HEK293 (cell line): ENCODE measurements around the gene DACT2.

ENCODE experiments used
- CTCF ChIA-PET: fragments of 350-600 bp; formaldehyde crosslinking; extraction: SDS; loops from one replicate; lab custom pipeline; 2021; ENCODE audit warnings: antibody characterized with exemption; lab: Yijun Ruan, JAX
- POLR2A ChIA-PET: fragments of 300-600 bp; formaldehyde crosslinking; extraction: SDS; loops from one replicate; lab custom pipeline; 2020; ENCODE audit warnings: antibody characterized with exemption, inconsistent platforms; lab: Yijun Ruan, JAX
- H3K27ac ChIP-seq: fragments of 200-500 bp; sonication (Bioruptor generic); 2 replicates; pipeline ENCODE4 v1.5.1; 2014; ENCODE audit warnings: low read depth, low read length, control low read depth, inconsistent platforms; ENCODE audit errors: extremely low read depth
- H3K36me3 ChIP-seq, 2 experiments: fragments of 200-500 bp in 1 of 2; sonication (Bioruptor generic) in 1 of 2; 1 replicate in 1 of 2; 2 replicates in 1 of 2; pipeline ENCODE4 v1.5.1; 2014 to 2017; ENCODE audit warnings: inconsistent platforms in 2 of 2, low read length in 2 of 2; ENCODE audit not compliant: control insufficient read depth in 2 of 2, insufficient read depth in 1 of 2
- H3K4me1 ChIP-seq: fragments of 200-500 bp; sonication (Bioruptor generic); 2 replicates; pipeline ENCODE4 v1.5.1; 2014; ENCODE audit warnings: mild to moderate bottlenecking, low read length, inconsistent platforms; ENCODE audit not compliant: control insufficient read depth, insufficient read depth
- H3K4me3 ChIP-seq: 2 replicates; pipeline ENCODE4 v1.5.1; 2011; ENCODE audit warnings: low read depth, mild to moderate bottlenecking, control low read depth, low read length, moderate library complexity
- H3K9me3 ChIP-seq: fragments of 200-500 bp; sonication (Bioruptor generic); 2 replicates; pipeline ENCODE4 v1.5.1; 2014; ENCODE audit warnings: low read depth, low read length, inconsistent platforms; ENCODE audit not compliant: control insufficient read depth, insufficient read depth
- HIC1 ChIP-seq: fragments of 450-650 bp; formaldehyde crosslinking; IDR thresholded peaks from 2 replicates; pipeline ENCODE4 v1.5.1; 2016; ENCODE audit warnings: missing biosample characterization, missing genetic modification characterization
- PRDM4 ChIP-seq: fragments of 450-650 bp; formaldehyde crosslinking; IDR thresholded peaks from 2 replicates; pipeline ENCODE4 v1.5.1; 2017; ENCODE audit warnings: missing biosample characterization, missing genetic modification characterization
- REPIN1 ChIP-seq: fragments of 450-650 bp; formaldehyde crosslinking; IDR thresholded peaks from 2 replicates; pipeline ENCODE4 v1.5.1; 2017; ENCODE audit warnings: missing biosample characterization, missing genetic modification characterization, low read depth
- TSHZ1 ChIP-seq: fragments of 450-650 bp; formaldehyde crosslinking; IDR thresholded peaks from 2 replicates; pipeline ENCODE4 v1.5.1; 2016; ENCODE audit warnings: missing biosample characterization, missing genetic modification characterization, borderline replicate concordance
- WT1 ChIP-seq: fragments of 450-650 bp; formaldehyde crosslinking; IDR thresholded peaks from 2 replicates; pipeline ENCODE4 v1.5.1; 2016; ENCODE audit warnings: missing biosample characterization, missing genetic modification characterization
- ZFHX2 ChIP-seq: fragments of 450-650 bp; formaldehyde crosslinking; conservative IDR thresholded peaks from 2 replicates; pipeline ENCODE4 v1.5.1; 2016; ENCODE audit warnings: missing biosample characterization, missing genetic modification characterization
- ZNF169 ChIP-seq: fragments of 450-650 bp; formaldehyde crosslinking; IDR thresholded peaks from 2 replicates; pipeline ENCODE4 v1.5.1; 2016; ENCODE audit warnings: missing biosample characterization, missing genetic modification characterization
- ZNF18 ChIP-seq: fragments of 450-650 bp; formaldehyde crosslinking; IDR thresholded peaks from 2 replicates; pipeline ENCODE4 v1.5.1; 2016; ENCODE audit warnings: missing biosample characterization, missing genetic modification characterization
- ZNF335 ChIP-seq: fragments of 450-650 bp; formaldehyde crosslinking; conservative IDR thresholded peaks from 2 replicates; pipeline ENCODE4 v1.5.1; 2016; ENCODE audit warnings: missing biosample characterization, missing genetic modification characterization
- ZNF350 ChIP-seq: fragments of 450-650 bp; formaldehyde crosslinking; IDR thresholded peaks from 2 replicates; pipeline ENCODE4 v1.5.0; 2017; ENCODE audit warnings: missing biosample characterization, mild to moderate bottlenecking, missing genetic modification characterization
- ZNF394 ChIP-seq: fragments of 450-650 bp; formaldehyde crosslinking; IDR thresholded peaks from 2 replicates; pipeline ENCODE4 v1.5.1; 2016; ENCODE audit warnings: missing biosample characterization, missing genetic modification characterization, mild to moderate bottlenecking, moderate library complexity, borderline replicate concordance
- ZNF510 ChIP-seq: fragments of 450-650 bp; formaldehyde crosslinking; IDR thresholded peaks from 2 replicates; pipeline ENCODE4 v1.5.1; 2018; ENCODE audit warnings: mild to moderate bottlenecking, missing genetic modification characterization, missing biosample characterization; ENCODE audit not compliant: insufficient replicate concordance
- ZNF518A ChIP-seq: fragments of 450-650 bp; formaldehyde crosslinking; conservative IDR thresholded peaks from 2 replicates; pipeline ENCODE4 v1.5.1; 2016; ENCODE audit warnings: low read depth, missing biosample characterization, missing genetic modification characterization
- ZNF544 ChIP-seq: fragments of 450-650 bp; formaldehyde crosslinking; IDR thresholded peaks from 2 replicates; pipeline ENCODE4 v1.5.0; 2017; ENCODE audit warnings: missing biosample characterization, missing genetic modification characterization
- ZNF561 ChIP-seq: fragments of 450-650 bp; IDR thresholded peaks from 2 replicates; pipeline ENCODE4 v1.5.1; 2018; ENCODE audit warnings: missing biosample characterization, missing genetic modification characterization, borderline replicate concordance
- ZNF629 ChIP-seq: fragments of 450-650 bp; formaldehyde crosslinking; IDR thresholded peaks from 2 replicates; pipeline ENCODE4 v1.5.1; 2017; ENCODE audit warnings: missing biosample characterization, missing genetic modification characterization
- ZNF707 ChIP-seq: fragments of 450-650 bp; formaldehyde crosslinking; IDR thresholded peaks from 2 replicates; pipeline ENCODE4 v1.5.1; 2016; ENCODE audit warnings: missing biosample characterization, missing genetic modification characterization
- ZNF76 ChIP-seq: fragments of 450-650 bp; formaldehyde crosslinking; IDR thresholded peaks from 2 replicates; pipeline ENCODE4; 2016; ENCODE audit warnings: low read depth, missing biosample characterization, missing genetic modification characterization, borderline replicate concordance
- ZNF837 ChIP-seq: fragments of 450-650 bp; formaldehyde crosslinking; IDR thresholded peaks from 2 replicates; pipeline ENCODE4 v1.5.1; 2016; ENCODE audit warnings: missing biosample characterization, missing genetic modification characterization
- ZSCAN16 ChIP-seq: fragments of 450-650 bp; formaldehyde crosslinking; IDR thresholded peaks from 2 replicates; pipeline ENCODE4 v1.5.1; 2016; ENCODE audit warnings: missing biosample characterization, missing genetic modification characterization

Gene DACT2

GRCh38 chr6:168291450-168291849 lies 28.1 kb downstream of the DACT2 start:
- ChIA-PET CTCF (interaction anchor here (0.6 kb wide), 1 partner anchor 132 kb away, joined by 3 read pairs; no protein-coding TSS in a partner anchor), POLR2A (no interaction called here)
- Histone ChIP-seq H3K27ac (no peak overlapping the region), H3K9me3 (no peaks in the 10 kb centered on the region), H3K4me3 (no peak overlapping the region), H3K4me1 (peaks cover 6% of the 10 kb centered on the region), H3K36me3 (no peaks in the 10 kb centered on the region)
- TF ChIP-seq ZNF544 (tag by site-specific recombination) (no peak), HIC1 (tag by site-specific recombination) (no peak), ZNF18 (tag by site-specific recombination) (no peak), ZNF518A (no peak), ZSCAN16 (tag by site-specific recombination) (no peak), ZNF169 (no peak), REPIN1 (tag by site-specific recombination) (no peak), TSHZ1 (no peak), ZNF629 (tag by site-specific recombination) (no peak), ZNF394 (tag by site-specific recombination) (no peak), ZNF707 (no peak), ZNF510 (tag by site-specific recombination) (no peak), ZNF335 (tag by site-specific recombination) (no peak), WT1 (tag by site-specific recombination) (no peak), ZNF350 (no peak), ZNF837 (tag by site-specific recombination) (no peak), ZNF76 (tag by site-specific recombination) (no peak), PRDM4 (tag by site-specific recombination) (no peak), ZNF561 (no peak), ZFHX2 (tag by site-specific recombination) (no peak)
